GM12878 (cell line): ENCODE data around the gene BEST2. TPM values are rescaled to one million over a fixed set of nuclear protein-coding genes. Genes with fewer than 3 reads are reported as not detected.
A peak's percentile ranks its signal among the peaks of the same experiment; 100 is the strongest.

Source experiments
- ATAC-seq: fragments of 200-7000 bp; cut with Tn5 transposase; 3 replicates; pipeline ENCODE4 v1.9.1; 2020; ENCODE audit warnings: mild to moderate bottlenecking, moderate library complexity
- BruUV-seq: library from RNA; stranded (reverse); fragments of 400-500 nt; replicated peaks from 2 replicates; lab custom pipeline; 2021; lab: Mats Ljungman, UMichigan
- CTCF ChIA-PET: fragments of 300-600 bp; sonication (Branson Sonifier 250); formaldehyde crosslinking; extraction: SDS; loops from one replicate; lab custom pipeline; 2021; ENCODE audit warnings: inconsistent platforms; lab: Yijun Ruan, JAX
- POLR2A ChIA-PET: fragments of 350-600 bp; formaldehyde crosslinking; extraction: SDS; loops from one replicate; lab custom pipeline; 2021; ENCODE audit warnings: inconsistent platforms; lab: Charles Lee
- RAD21 ChIA-PET: fragments of 300-600 bp; sonication (Branson Sonifier 250); formaldehyde crosslinking; loops from one replicate; lab custom pipeline; 2023; ENCODE audit warnings: antibody characterized with exemption; ENCODE audit not compliant: unreplicated experiment; lab: Charles Lee
- SMC1A ChIA-PET: fragments of 300-600 bp; sonication (Branson Sonifier 250); formaldehyde crosslinking; loops from one replicate; lab custom pipeline; 2023; ENCODE audit not compliant: unreplicated experiment, uncharacterized antibody; lab: Charles Lee
- DNase-seq: peaks from one replicate; pipeline ENCODE4 v3.0.0-alpha.2; 2011; ENCODE audit warnings: low read depth, low spot score
- FAIRE-seq: peaks from 3 replicates; lab custom pipeline; 2011; peaks lifted over from hg19 to GRCh38; lab: Jason Lieb, UNC
- H2AFZ ChIP-seq: 2 replicates; pipeline ENCODE4 v1.6.0; 2011; ENCODE audit warnings: low read depth, low read length, control low read depth; ENCODE audit not compliant: control insufficient read depth
- H3K27ac ChIP-seq: 2 replicates; pipeline ENCODE4 v1.5.1; 2011; ENCODE audit warnings: control low read depth; ENCODE audit not compliant: control insufficient read depth, insufficient read depth
- H3K27me3 ChIP-seq, 2 experiments: replicated peaks in 1 of 2; 2 replicates each; pipeline versions ENCODE4 v1.6.0 to v1.6.1; 2011; ENCODE audit warnings: low read length in 1 of 2; ENCODE audit not compliant: control insufficient read depth in 2 of 2, insufficient read depth in 2 of 2
- H3K36me3 ChIP-seq, 2 experiments: 2 replicates each; pipeline ENCODE4 v1.5.1; 2011; ENCODE audit warnings: low read length in 1 of 2; ENCODE audit not compliant: control insufficient read depth in 2 of 2, insufficient read depth in 2 of 2
- H3K4me1 ChIP-seq: 2 replicates; pipeline ENCODE4 v1.6.1; 2011; ENCODE audit warnings: mild to moderate bottlenecking, low read length, moderate library complexity, mixed read lengths; ENCODE audit not compliant: control insufficient read depth, insufficient read depth
- H3K4me2 ChIP-seq: 2 replicates; pipeline ENCODE4 v1.6.0; 2011; ENCODE audit warnings: control low read depth; ENCODE audit not compliant: control insufficient read depth, insufficient read depth
- H3K4me3 ChIP-seq: fragments of 200-600 bp; sonication (generic); 2 replicates; pipeline ENCODE4 v1.5.1; 2016
- H3K79me2 ChIP-seq: 2 replicates; pipeline ENCODE4 v1.6.0; 2011; ENCODE audit warnings: low read length; ENCODE audit not compliant: control insufficient read depth, insufficient read depth
- H3K9ac ChIP-seq: 2 replicates; pipeline ENCODE4 v1.8.0; 2011; ENCODE audit warnings: low read length, control low read depth, mixed read lengths; ENCODE audit not compliant: control insufficient read depth, insufficient read depth
- H3K9me3 ChIP-seq: replicated peaks from 3 replicates; pipeline ENCODE4 v1.5.1; 2011; ENCODE audit warnings: mild to moderate bottlenecking, low read length; ENCODE audit not compliant: control insufficient read depth, insufficient read depth
- H4K20me1 ChIP-seq: 2 replicates; pipeline ENCODE4 v1.6.0; 2011; ENCODE audit not compliant: control insufficient read depth, insufficient read depth
- ATF7 ChIP-seq: fragments of 450-650 bp; IDR thresholded peaks from 2 replicates; pipeline ENCODE4 v1.6.1; 2016; ENCODE audit warnings: low read depth, mild to moderate bottlenecking
- BCL11A ChIP-seq: IDR thresholded peaks from 2 replicates; pipeline ENCODE4 v1.6.1; 2011; ENCODE audit warnings: low read depth, low read length
- BCLAF1 ChIP-seq: fragments of 450-650 bp; IDR thresholded peaks from 2 replicates; pipeline ENCODE4 v1.6.1; 2017; ENCODE audit warnings: antibody characterized with exemption, mild to moderate bottlenecking, moderate library complexity
- EGR1 ChIP-seq, 2 experiments: IDR thresholded peaks; 1 replicate in 1 of 2; 2 replicates in 1 of 2; pipeline ENCODE4 v1.6.1; 2011 to 2012; ENCODE audit warnings: low read depth in 2 of 2, low read length in 2 of 2, borderline replicate concordance in 1 of 2, mild to moderate bottlenecking in 1 of 2, moderate library complexity in 1 of 2
- GABPA ChIP-seq: IDR thresholded peaks from 2 replicates; pipeline ENCODE4 v1.6.1; 2014; ENCODE audit warnings: antibody characterized with exemption, low read depth, mild to moderate bottlenecking, inconsistent platforms
- HDGF ChIP-seq: fragments of 450-650 bp; IDR thresholded peaks from 2 replicates; pipeline ENCODE4 v1.6.1; 2016; ENCODE audit warnings: antibody characterized with exemption
- JUNB ChIP-seq: IDR thresholded peaks from 2 replicates; pipeline ENCODE4 v1.6.1; 2016; ENCODE audit warnings: antibody characterized with exemption, mild to moderate bottlenecking
- MTA3 ChIP-seq: IDR thresholded peaks from 2 replicates; pipeline ENCODE4 v1.6.1; 2012; ENCODE audit warnings: low read length, inconsistent platforms, borderline replicate concordance
- MYB ChIP-seq: fragments of 150-350 bp; IDR thresholded peaks from 2 replicates; pipeline ENCODE4 v1.6.1; 2014; ENCODE audit warnings: mild to moderate bottlenecking, low read depth, low read length, borderline replicate concordance
- PML ChIP-seq: IDR thresholded peaks from 2 replicates; pipeline ENCODE4 v1.6.1; 2012; ENCODE audit warnings: low read length, inconsistent platforms
- SMC3 ChIP-seq: IDR thresholded peaks from 2 replicates; pipeline ENCODE4 v1.6.1; 2011; ENCODE audit warnings: low read length, improper control_type of control experiment, borderline replicate concordance
- SP1 ChIP-seq: IDR thresholded peaks from one replicate; pipeline ENCODE4 v1.6.1; 2011; ENCODE audit warnings: low read depth, low read length
- TCF7 ChIP-seq: IDR thresholded peaks from 2 replicates; pipeline ENCODE4 v1.6.1; 2014; ENCODE audit warnings: antibody characterized with exemption, borderline replicate concordance
- USF2 ChIP-seq: IDR thresholded peaks from 2 replicates; pipeline ENCODE4 v1.6.1; 2011; ENCODE audit warnings: low read depth, low read length, improper control_type of control experiment, borderline replicate concordance
- ZNF592 ChIP-seq: fragments of 450-650 bp; IDR thresholded peaks from 2 replicates; pipeline ENCODE4 v1.6.1; 2017; ENCODE audit warnings: mild to moderate bottlenecking, moderate library complexity
- ZZZ3 ChIP-seq: IDR thresholded peaks from 2 replicates; pipeline ENCODE4 v1.6.1; 2011; ENCODE audit warnings: low read depth; ENCODE audit not compliant: control insufficient read depth, insufficient read length
- WGBS: methylation state at CpG from one replicate; pipeline ENCODE4 v1.1.6; 2016; ENCODE audit warnings: low lambda C conversion rate; ENCODE audit not compliant: insufficient replicate concordance, insufficient coverage; ENCODE audit errors: missing lambda C conversion rate; 5-methylcytosine and 5-hydroxymethylcytosine counted together
- in situ Hi-C: fragments of 300-500 bp; cut with MboI; formaldehyde crosslinking; loops from 9 replicates; pipeline ENCODE4 v1.14.3; 2018; ENCODE audit warnings: mixed read lengths
- intact Hi-C: fragments of 100-400 bp; cut with micrococcal nuclease; formaldehyde crosslinking; loops from one replicate; pipeline ENCODE4 v1.14.2; 2022; ENCODE audit not compliant: unreplicated experiment
- polyA plus RNA-seq, 11 experiments: library from polyadenylated mRNA; depleted of rRNA in 4 of 11; unstranded in 6 of 11; stranded (reverse) in 5 of 11; fragments of >200 nt; fragmentation: Nextera tagmentation in 4 of 11; fragmentation: Illumina TruSeq in 1 of 11; extraction: Ambion mirVana in 4 of 11; extraction: Trizol in 1 of 11; gene quantifications; 1 replicate in 1 of 11; 2 replicates in 10 of 11; pipeline versions ENCODE4 v1.2.1 to v1.2.3, GENCODE V29; 2011 to 2016; ENCODE audit warnings: inconsistent platforms in 2 of 11, missing spikeins in 2 of 11, low read depth in 1 of 11
- total RNA-seq, 4 experiments: library from RNA; depleted of rRNA in 3 of 4; stranded (reverse); fragments of >200 nt in 3 of 4; fragmentation: Illumina TruSeq in 1 of 4; extraction: Trizol in 1 of 4; gene quantifications; 2 replicates each; pipeline versions ENCODE4 v1.2.1 to v1.2.3, GENCODE V29; 2013 to 2021

The BEST2 gene
- total and polyA plus RNA-seq, 10 of the 15 experiments (the other 5 are each of a cell fraction or from before 2014, with no cell fraction given): not detected

- FAIRE-seq (no peak), ATAC-seq (no peak), DNase-seq (no peak)
- ChIA-PET POLR2A (interaction anchor here (0.6 to 2.1 kb wide), 5 partner anchors 11 to 410 kb away, joined by 3 to 16 read pairs (median 4); partner anchors contain the start of gene JUNB), CTCF (interaction anchor here (0.5 to 12.1 kb wide), 12 partner anchors 7 to 192 kb away, joined by 3 to 537 read pairs (median 6); partner anchors contain the start of genes JUNB and RNASEH2A), SMC1A (interaction anchor here (0.6 to 3.7 kb wide), 3 partner anchors 20 to 26 kb away, joined by 3 to 25 read pairs (median 4); no protein-coding TSS in a partner anchor), RAD21 (interaction anchor here (0.7 to 1.7 kb wide), 5 partner anchors 19 to 110 kb away, joined by 3 to 15 read pairs (median 5); no protein-coding TSS in a partner anchor)
- BruUV-seq: TSS peak; percentile 56
- no peaks in the 10 kb centered on the region for H3K27me3 ChIP-seq
- peaks cover 2% of the 10 kb centered on the region for H3K79me2 ChIP-seq
- 87% methylated on average over 2 of the region's 2 CpGs for WGBS
- in situ Hi-C loops: no loop called here
- peaks cover 4% of the 10 kb centered on the region for H3K4me1 ChIP-seq
- H3K27ac ChIP-seq: no peak overlapping the region
- no peaks in the 10 kb centered on the region for H4K20me1 ChIP-seq
- no peaks in the 10 kb centered on the region for H3K9me3 ChIP-seq
- no peak overlapping the region for H3K4me2 ChIP-seq
- no peak overlapping the region for H3K4me3 ChIP-seq
- H2AFZ ChIP-seq: no peak overlapping the region
- intact Hi-C loops: no loop called here
- no peak overlapping the region for H3K9ac ChIP-seq
- H3K36me3 ChIP-seq: no peaks in the 10 kb centered on the region
- TF ChIP-seq BCL11A (no peak), EGR1 (IDR thresholded peaks at IDR 0.05; ENCODE audit: borderline replicate concordance in 1 of 2, low read depth in 2 of 2, low read length in 2 of 2) (no peak), SP1 (no peak), ATF7 (peak; percentile 62), PML (no peak), TCF7 (no peak), ZZZ3 (no peak), MTA3 (no peak), ZNF592 (no peak), SMC3 (peak; percentile 16; the same call in 1 of the 2 replicates), USF2 (no peak), BCLAF1 (no peak), GABPA (no peak), HDGF (no peak), JUNB (no peak), MYB (no peak)
These were observed 22.0 kb downstream of the BEST2 start for GRCh38 chr19:12773571-12773970.
